Lower lobe of right lung (tissue), 2 donors: ENCODE data around the gene ARL8A. TPM values are rescaled to one million over a fixed set of nuclear protein-coding genes. Genes with fewer than 3 reads are reported as not detected.
A peak's percentile ranks its signal among the peaks of the same experiment; 100 is the strongest.

Experiments used
- ATAC-seq, 2 donors: fragments of 200-7000 bp; cut with Tn5 transposase; one replicate each; pipeline ENCODE4 v1.9.1; 2020 to 2022; ENCODE audit warnings: mild to moderate bottlenecking in 2 of 2, moderate library complexity in 2 of 2
- DNase-seq: peaks from one replicate; pipeline ENCODE4 v3.0.0-alpha.2; 2020
- H3K27ac ChIP-seq: fragments of 200-600 bp; one replicate; pipeline ENCODE4 v1.8.0; 2022
- H3K27me3 ChIP-seq: fragments of 200-600 bp; one replicate; pipeline ENCODE4 v1.8.0; 2022; ENCODE audit warnings: low read depth
- H3K36me3 ChIP-seq: fragments of 200-600 bp; one replicate; pipeline ENCODE4 v1.8.0; 2022; ENCODE audit warnings: mild to moderate bottlenecking
- H3K4me1 ChIP-seq: fragments of 200-600 bp; one replicate; pipeline ENCODE4 v1.8.0; 2022
- H3K4me3 ChIP-seq: fragments of 200-600 bp; one replicate; pipeline ENCODE4 v1.8.0; 2022; ENCODE audit warnings: mild to moderate bottlenecking
- H3K9me3 ChIP-seq: fragments of 200-600 bp; one replicate; pipeline ENCODE4 v1.8.0; 2022
- intact Hi-C: fragments of 100-400 bp; cut with DNase I; formaldehyde crosslinking; loops from one replicate; pipeline ENCODE4 v1.11.0; 2022
- total RNA-seq: library from RNA; stranded (reverse); fragmentation: NEBNext Ultra II Directional; extraction: Animal tissue kit (Norgen Biotek cat#: 25700); gene quantifications from one replicate; pipeline ENCODE4 v1.2.1, GENCODE V29; 2021
- TF ChIP-seq, protein P1 (sequence below): fragments of 200-600 bp; IDR thresholded peaks from one replicate; pipeline ENCODE4 v1.8.0; 2022; ENCODE audit warnings: antibody characterized with exemption, mild to moderate bottlenecking
- donor health status: DM: no; HTN: yes; CAD: no; lungs with severe emphysema.

Gene ARL8A
- total RNA-seq, 1 donor from 2014 or later, result 98.0 TPM

DNA sequence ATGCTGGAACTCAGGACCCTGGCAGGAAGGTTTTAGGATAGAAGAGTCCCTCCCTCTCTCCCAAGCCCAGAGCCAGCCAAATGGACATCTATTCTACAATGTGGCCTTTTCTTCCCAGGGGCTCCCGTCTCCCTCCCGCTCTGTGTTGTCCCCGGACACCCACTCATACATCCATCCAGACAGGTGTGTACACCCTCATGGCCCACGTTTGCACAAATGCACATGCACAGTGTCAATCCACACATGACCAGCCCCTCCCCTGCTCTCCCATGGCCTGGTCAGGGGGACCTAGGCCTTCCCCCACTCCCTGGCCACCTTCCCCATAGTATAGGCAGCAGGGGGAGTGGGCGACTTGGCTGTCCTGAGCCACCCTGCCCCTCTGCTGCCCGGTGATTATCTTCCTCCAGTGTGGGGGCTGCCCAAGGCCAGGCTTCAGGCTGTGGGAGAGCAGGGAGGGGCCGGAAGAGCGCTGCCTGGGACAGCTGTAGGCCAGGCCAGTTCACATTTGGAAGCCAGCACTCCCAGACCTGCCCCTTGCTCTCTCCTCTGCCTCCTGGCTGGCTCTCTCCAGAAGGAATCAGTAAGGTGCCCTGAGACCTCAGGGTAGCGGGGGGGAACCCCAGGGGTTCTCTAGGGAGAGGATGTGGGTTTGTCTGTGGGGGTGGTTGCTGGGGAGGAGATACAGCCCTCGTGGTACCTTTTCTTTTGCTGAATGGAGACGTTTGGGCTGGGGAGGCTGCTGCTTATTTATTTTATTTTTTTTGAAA is 19.9 kb upstream of the ARL8A start:
- Histone ChIP-seq H3K4me1 (peaks cover 31% of the 10 kb centered on the region), H3K36me3 (no peaks in the 10 kb centered on the region), H3K27ac (no peak overlapping the region), H3K27me3 (no peaks in the 10 kb centered on the region), H3K4me3 (no peak overlapping the region), H3K9me3 (no peaks in the 10 kb centered on the region)
- DNase-seq (no peak), ATAC-seq (peak in 1 of 2 donors; percentile 3)
- TF ChIP-seq, protein P1, sequence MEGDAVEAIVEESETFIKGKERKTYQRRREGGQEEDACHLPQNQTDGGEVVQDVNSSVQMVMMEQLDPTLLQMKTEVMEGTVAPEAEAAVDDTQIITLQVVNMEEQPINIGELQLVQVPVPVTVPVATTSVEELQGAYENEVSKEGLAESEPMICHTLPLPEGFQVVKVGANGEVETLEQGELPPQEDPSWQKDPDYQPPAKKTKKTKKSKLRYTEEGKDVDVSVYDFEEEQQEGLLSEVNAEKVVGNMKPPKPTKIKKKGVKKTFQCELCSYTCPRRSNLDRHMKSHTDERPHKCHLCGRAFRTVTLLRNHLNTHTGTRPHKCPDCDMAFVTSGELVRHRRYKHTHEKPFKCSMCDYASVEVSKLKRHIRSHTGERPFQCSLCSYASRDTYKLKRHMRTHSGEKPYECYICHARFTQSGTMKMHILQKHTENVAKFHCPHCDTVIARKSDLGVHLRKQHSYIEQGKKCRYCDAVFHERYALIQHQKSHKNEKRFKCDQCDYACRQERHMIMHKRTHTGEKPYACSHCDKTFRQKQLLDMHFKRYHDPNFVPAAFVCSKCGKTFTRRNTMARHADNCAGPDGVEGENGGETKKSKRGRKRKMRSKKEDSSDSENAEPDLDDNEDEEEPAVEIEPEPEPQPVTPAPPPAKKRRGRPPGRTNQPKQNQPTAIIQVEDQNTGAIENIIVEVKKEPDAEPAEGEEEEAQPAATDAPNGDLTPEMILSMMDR, result no peak
- intact Hi-C loops, result no loop called here

DNA sequence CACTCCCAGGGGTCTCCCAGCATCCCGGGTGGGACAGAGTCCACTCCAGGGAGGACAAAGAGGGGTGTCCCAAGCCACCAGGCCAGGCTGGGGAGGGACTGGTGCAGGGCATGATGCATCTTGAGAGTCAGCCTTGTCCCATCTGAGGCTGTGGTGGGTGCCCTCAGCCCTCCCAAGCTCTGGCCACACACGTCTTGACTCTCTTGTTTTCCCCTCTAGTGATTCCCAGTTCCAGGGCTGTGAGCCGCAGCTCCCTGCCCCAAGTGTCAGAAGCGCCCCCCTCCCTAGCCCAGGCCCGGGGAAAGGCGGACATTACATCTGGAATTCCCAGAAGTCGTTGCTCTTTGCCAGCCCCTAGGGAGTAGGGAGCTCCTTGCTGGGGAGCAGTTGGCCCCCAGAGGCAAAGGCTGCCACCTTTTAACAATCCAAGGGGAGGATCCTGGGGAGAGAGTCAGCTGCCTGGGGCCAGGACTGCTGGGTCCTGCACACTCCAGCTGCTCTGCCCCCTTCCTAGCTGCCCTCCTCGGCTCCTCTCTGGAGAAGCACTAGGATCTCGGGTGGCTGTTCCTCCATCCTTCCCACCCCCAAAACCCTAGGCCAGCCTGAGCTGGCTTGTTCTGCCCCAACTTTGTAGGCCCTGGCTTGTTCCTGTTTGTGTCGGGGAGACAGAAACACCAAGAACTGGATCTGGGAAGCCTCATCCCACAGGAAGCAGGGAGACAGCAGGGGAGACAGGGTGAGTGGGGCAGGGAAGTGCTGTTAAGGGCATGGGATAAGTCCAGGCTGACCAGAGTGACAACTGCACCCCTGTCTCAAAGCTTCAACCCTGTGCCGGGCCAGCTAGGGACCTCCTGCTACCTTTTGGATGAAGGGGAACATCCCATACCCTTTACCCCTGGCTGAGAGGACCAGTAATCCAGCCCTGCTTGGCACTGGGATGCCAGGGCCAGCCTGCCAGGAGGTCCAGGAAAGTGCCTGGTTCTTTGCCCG is 19.0 kb upstream of the ARL8A start:
- TF ChIP-seq, protein P1, result no peak
- H3K9me3 ChIP-seq, result no peaks in the 10 kb centered on the region
- no peak for ATAC-seq
- no peak for DNase-seq
- H3K36me3 ChIP-seq, result no peaks in the 10 kb centered on the region
- peaks cover 31% of the 10 kb centered on the region for H3K4me1 ChIP-seq
- intact Hi-C loops, result no loop called here
- peak overlapping the region; percentile 60 for H3K27ac ChIP-seq
- H3K27me3 ChIP-seq, result no peaks in the 10 kb centered on the region
- no peak overlapping the region for H3K4me3 ChIP-seq

DNA sequence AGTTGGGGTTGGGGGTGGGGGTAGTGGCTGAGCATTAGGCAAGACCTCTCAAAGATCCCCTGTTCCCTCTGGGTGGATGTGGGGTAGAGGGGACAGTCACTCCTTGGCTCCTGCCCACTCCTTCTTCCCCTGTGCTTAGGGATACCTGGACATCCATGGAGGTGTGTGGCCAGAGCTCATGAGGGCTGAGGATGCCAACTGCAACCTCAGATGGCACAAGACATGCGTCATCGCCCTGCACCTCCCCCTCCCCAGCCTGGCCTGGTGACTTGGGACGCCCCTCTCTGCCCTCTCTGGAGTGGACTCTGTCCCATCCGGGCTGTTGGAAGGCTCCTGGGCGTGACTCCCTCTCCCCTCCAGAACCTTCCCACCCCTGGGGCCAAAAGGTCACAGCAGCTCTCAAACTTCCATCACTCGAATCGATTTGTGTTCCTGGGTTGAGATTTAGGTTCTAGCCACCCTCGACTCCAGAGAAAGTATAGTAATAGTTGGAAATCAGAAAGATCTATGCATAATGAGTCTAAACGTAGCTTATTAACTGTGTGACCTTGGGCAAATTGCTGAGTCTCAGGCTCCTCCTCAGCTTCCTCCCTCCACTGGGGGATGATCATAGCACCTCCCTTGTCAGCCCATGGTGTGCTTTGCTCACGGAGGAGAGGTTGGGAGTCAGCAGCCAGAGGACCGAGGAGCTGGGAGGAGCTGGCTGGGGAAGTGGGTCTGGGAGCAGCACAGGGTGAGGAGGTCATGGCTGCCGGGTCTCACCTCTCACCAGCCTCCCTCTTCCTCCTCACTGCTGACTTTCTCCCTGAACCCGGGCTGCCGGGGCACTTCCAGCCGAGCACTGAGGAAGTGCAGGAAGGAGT is 18.1 kb upstream of the ARL8A start:
- DNase-seq, result no peak
- peak overlapping the region; percentile 76 for H3K27ac ChIP-seq
- no peaks in the 10 kb centered on the region for H3K27me3 ChIP-seq
- TF ChIP-seq, protein P1, result no peak
- H3K4me1 ChIP-seq, result peaks cover 28% of the 10 kb centered on the region
- no peaks in the 10 kb centered on the region for H3K9me3 ChIP-seq
- intact Hi-C loops, result no loop called here
- no peaks in the 10 kb centered on the region for H3K36me3 ChIP-seq
- H3K4me3 ChIP-seq, result no peak overlapping the region
- ATAC-seq, result peak in 1 of 2 donors; percentile 4

DNA sequence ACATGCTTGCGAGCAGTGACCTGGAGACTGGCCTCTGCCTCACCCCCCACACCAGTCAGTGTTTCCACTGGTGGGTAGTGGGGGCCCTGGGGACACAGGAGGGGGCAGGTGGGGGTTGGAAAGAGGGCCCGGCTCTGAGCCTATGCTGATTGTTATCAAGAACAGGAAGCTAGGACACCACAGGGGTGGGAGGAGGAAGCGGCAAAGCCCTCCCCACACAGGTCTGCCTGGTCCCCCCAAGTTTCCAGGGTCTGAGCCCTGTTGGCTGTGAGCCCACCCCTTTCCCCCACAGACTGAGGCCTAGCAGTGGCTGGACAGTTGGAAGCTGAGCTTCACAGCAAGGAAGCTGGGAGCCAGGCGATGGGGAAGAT is 17.5 kb upstream of the ARL8A start:
- no peaks in the 10 kb centered on the region for H3K27me3 ChIP-seq
- ATAC-seq, result peak; percentile 18 to 22
- intact Hi-C loops, result no loop called here
- peak overlapping the region; percentile 76 for H3K27ac ChIP-seq
- no peaks in the 10 kb centered on the region for H3K9me3 ChIP-seq
- no peaks in the 10 kb centered on the region for H3K36me3 ChIP-seq
- H3K4me3 ChIP-seq, result no peak overlapping the region
- DNase-seq, result no peak
- TF ChIP-seq, protein P1, result no peak
- H3K4me1 ChIP-seq, result peaks cover 24% of the 10 kb centered on the region
